Parietal lobe (tissue), 2 donors: ENCODE results near the gene ACOT6. TPM values are rescaled to one million over a fixed set of nuclear protein-coding genes. Genes with fewer than 3 reads are reported as not detected.

Experiments used
- small RNA-seq: library from RNA; depleted of rRNA; stranded (forward); fragments of <200 nt; gene quantifications from one replicate; pipeline ENCODE3, GENCODE V24; 2014; ENCODE audit warnings: low replicate concordance
- total RNA-seq: library from RNA; depleted of rRNA; stranded (reverse); fragments of >200 nt; gene quantifications from one replicate; pipeline ENCODE4 v1.2.3, GENCODE V29; 2014

ACOT6 gene
- not detected for total RNA-seq

GRCh38 chr14:73612339-73613045 lies at the start of gene ACOT6:
Gene ACOT6 (plus strand): TSS chr14:73612517. CDS start chr14:73612572, 55 bp downstream.

GRCh38 chr14:73569185-73569958 lies 42.9 kb upstream of the ACOT6 start, which contains the start of gene ACOT2:
Gene ACOT2 (plus strand): TSS chr14:73569213. CDS start chr14:73569241, 28 bp downstream.

GRCh38 chr14:73591690-73592449 lies 20.4 kb upstream of the ACOT6 start, which contains the start of gene ACOT4:
Gene ACOT4 (plus strand): TSS chr14:73591873. CDS start chr14:73591960, 87 bp downstream.

GRCh38 chr14:73644531-73645247 lies 32.4 kb downstream of the ACOT6 start, which contains the start of gene DNAL1:
Gene DNAL1 (plus strand): TSS chr14:73644986. CDS start chr14:73645040, 54 bp downstream.

Small RNAs within 50 kb of the gene (small RNA-seq; reads per million reads assigned to genes)
- not detected for gene RNU6-240P

Other genes with a start within 250 kb of the ACOT6 start
- 52.3 TPM for gene NUMB, start 154.0 kb upstream of the ACOT6 start, total RNA-seq
- 30.0 TPM for gene RIOX1, start 121.6 kb upstream of the ACOT6 start, total RNA-seq
- gene ACOT1, start 75.4 kb upstream of the ACOT6 start, total RNA-seq = 2.8 TPM
- gene HEATR4, start 53.6 kb upstream of the ACOT6 start, total RNA-seq = 2.2 TPM
- gene ACOT2, start 43.3 kb upstream of the ACOT6 start, total RNA-seq = 23.8 TPM
- gene ACOT4, start 20.6 kb upstream of the ACOT6 start, total RNA-seq = 1.6 TPM
- 21.9 TPM for gene DNAL1, start 32.5 kb downstream of the ACOT6 start, total RNA-seq
- gene PNMA1, start 101.9 kb downstream of the ACOT6 start, total RNA-seq = 85.1 TPM
- 9.4 TPM for gene PTGR2, start 239.3 kb downstream of the ACOT6 start, total RNA-seq